ENCODE results near the gene FAM110C.

DNA sequence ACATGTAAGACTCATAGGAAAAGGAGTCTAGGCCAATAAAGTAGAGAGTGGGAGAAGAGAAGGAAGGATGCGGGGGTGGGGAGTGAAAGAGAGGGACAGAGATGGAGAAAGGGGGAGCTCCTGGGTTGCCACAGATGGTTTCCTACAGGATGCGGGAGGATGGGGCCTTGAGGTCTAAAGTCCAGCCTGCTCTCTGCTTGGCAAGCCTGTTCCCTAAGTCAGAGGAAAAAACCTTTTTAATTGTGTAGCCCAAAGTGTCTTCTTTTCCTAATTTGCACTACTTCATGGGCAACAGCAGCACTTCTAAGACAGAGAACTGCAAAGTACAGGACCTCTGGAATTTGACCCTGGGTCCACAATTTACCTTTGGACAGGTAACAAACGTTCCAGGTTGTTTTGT, 1.4 kb upstream of the FAM110C start:
- TF ChIP-seq, protein P1, sequence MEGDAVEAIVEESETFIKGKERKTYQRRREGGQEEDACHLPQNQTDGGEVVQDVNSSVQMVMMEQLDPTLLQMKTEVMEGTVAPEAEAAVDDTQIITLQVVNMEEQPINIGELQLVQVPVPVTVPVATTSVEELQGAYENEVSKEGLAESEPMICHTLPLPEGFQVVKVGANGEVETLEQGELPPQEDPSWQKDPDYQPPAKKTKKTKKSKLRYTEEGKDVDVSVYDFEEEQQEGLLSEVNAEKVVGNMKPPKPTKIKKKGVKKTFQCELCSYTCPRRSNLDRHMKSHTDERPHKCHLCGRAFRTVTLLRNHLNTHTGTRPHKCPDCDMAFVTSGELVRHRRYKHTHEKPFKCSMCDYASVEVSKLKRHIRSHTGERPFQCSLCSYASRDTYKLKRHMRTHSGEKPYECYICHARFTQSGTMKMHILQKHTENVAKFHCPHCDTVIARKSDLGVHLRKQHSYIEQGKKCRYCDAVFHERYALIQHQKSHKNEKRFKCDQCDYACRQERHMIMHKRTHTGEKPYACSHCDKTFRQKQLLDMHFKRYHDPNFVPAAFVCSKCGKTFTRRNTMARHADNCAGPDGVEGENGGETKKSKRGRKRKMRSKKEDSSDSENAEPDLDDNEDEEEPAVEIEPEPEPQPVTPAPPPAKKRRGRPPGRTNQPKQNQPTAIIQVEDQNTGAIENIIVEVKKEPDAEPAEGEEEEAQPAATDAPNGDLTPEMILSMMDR (IDR thresholded peaks at IDR 0.05; ENCODE audit: low read depth, low read length, poor library complexity, severe bottlenecking), result no peak
- TF ChIP-seq EZH2phosphoT487 (IDR thresholded peaks at IDR 0.05; ENCODE audit: borderline replicate concordance, low read length), result no peak
